IPS-20b (cell line): ENCODE measurements around the gene PHLPP1.

Experiments used
- H3K27ac ChIP-seq: one replicate; pipeline ENCODE4 v1.5.1; 2013; ENCODE audit warnings: low read length
- H3K27me3 ChIP-seq: 2 replicates; pipeline ENCODE4 v1.6.1; 2013; ENCODE audit warnings: mild to moderate bottlenecking, low read length, inconsistent platforms; ENCODE audit not compliant: insufficient read depth
- H3K36me3 ChIP-seq: 2 replicates; pipeline ENCODE4 v1.6.1; 2013; ENCODE audit warnings: low read depth, mild to moderate bottlenecking, inconsistent platforms, low read length, moderate library complexity; ENCODE audit not compliant: insufficient read depth
- H3K4me1 ChIP-seq: 2 replicates; pipeline ENCODE4 v1.6.1; 2013; ENCODE audit warnings: mild to moderate bottlenecking, control low read depth, inconsistent platforms, low read length, moderate library complexity; ENCODE audit not compliant: insufficient read depth
- H3K4me3 ChIP-seq: 2 replicates; pipeline ENCODE4 v1.5.1; 2013; ENCODE audit warnings: mild to moderate bottlenecking, low read length, inconsistent platforms
- H3K9ac ChIP-seq: 2 replicates; pipeline ENCODE4 v1.6.1; 2013; ENCODE audit warnings: low read depth, mild to moderate bottlenecking, inconsistent platforms, low read length, moderate library complexity
- H3K9me3 ChIP-seq: 2 replicates; pipeline ENCODE4 v1.6.1; 2013; ENCODE audit warnings: mild to moderate bottlenecking, low read depth, low read length, inconsistent platforms; ENCODE audit not compliant: insufficient read depth

PHLPP1 gene

GRCh38 chr18:62867534-62867933 is 152.2 kb downstream of the PHLPP1 start:
- Histone ChIP-seq H3K27me3 (no peaks in the 10 kb centered on the region), H3K9me3 (no peaks in the 10 kb centered on the region), H3K4me3 (no peak overlapping the region), H3K4me1 (no peaks in the 10 kb centered on the region), H3K9ac (no peak overlapping the region), H3K36me3 (peaks cover 5% of the 10 kb centered on the region; the same call in 1 of the 2 replicates), H3K27ac (no peak overlapping the region)

- H3K9ac ChIP-seq: no peak overlapping the region
These were observed 153.3 kb downstream of the PHLPP1 start for GRCh38 chr18:62868645-62869044.

GRCh38 chr18:62870643-62871042 is 155.3 kb downstream of the PHLPP1 start:
- H3K9ac ChIP-seq: no peak overlapping the region
- H3K4me1 ChIP-seq: peaks cover 4% of the 10 kb centered on the region; the same call in 1 of the 2 replicates
- no peaks in the 10 kb centered on the region for H3K27me3 ChIP-seq
- no peaks in the 10 kb centered on the region for H3K9me3 ChIP-seq
- no peak overlapping the region for H3K4me3 ChIP-seq
- no peaks in the 10 kb centered on the region for H3K36me3 ChIP-seq
- no peak overlapping the region for H3K27ac ChIP-seq

More at GRCh38 chr18:62868645-62869044, 153.3 kb downstream of the PHLPP1 start:
- H3K27ac ChIP-seq: no peak overlapping the region
- H3K4me3 ChIP-seq: no peak overlapping the region
- H3K4me1 ChIP-seq: no peaks in the 10 kb centered on the region
- no peaks in the 10 kb centered on the region for H3K36me3 ChIP-seq
- H3K9me3 ChIP-seq: no peaks in the 10 kb centered on the region
- H3K27me3 ChIP-seq: no peaks in the 10 kb centered on the region

- H3K9me3 ChIP-seq: no peaks in the 10 kb centered on the region
- no peak overlapping the region for H3K9ac ChIP-seq
- no peaks in the 10 kb centered on the region for H3K27me3 ChIP-seq
- H3K36me3 ChIP-seq: no peaks in the 10 kb centered on the region
- no peak overlapping the region for H3K4me3 ChIP-seq
- peaks cover 44% of the 10 kb centered on the region for H3K4me1 ChIP-seq
- H3K27ac ChIP-seq: no peak overlapping the region
These were observed 160.0 kb downstream of the PHLPP1 start for GRCh38 chr18:62875323-62875722.

GRCh38 chr18:62876111-62876510 is 160.8 kb downstream of the PHLPP1 start:
- Histone ChIP-seq H3K27ac (peak overlapping the region; percentile 75), H3K9ac (peak overlapping the region; percentile 58; the same call in 1 of the 2 replicates), H3K36me3 (no peaks in the 10 kb centered on the region), H3K9me3 (no peaks in the 10 kb centered on the region), H3K4me3 (peak overlapping the region; percentile 48; the same call in 1 of the 2 replicates), H3K27me3 (no peaks in the 10 kb centered on the region), H3K4me1 (peaks cover 45% of the 10 kb centered on the region)

GRCh38 chr18:62876828-62877227 is 161.5 kb downstream of the PHLPP1 start:
- H3K9me3 ChIP-seq: no peaks in the 10 kb centered on the region
- peaks cover 52% of the 10 kb centered on the region for H3K4me1 ChIP-seq
- H3K4me3 ChIP-seq: peak overlapping the region; percentile 48; the same call in 1 of the 2 replicates
- peak overlapping the region; percentile 75 for H3K27ac ChIP-seq
- no peaks in the 10 kb centered on the region for H3K36me3 ChIP-seq
- peak overlapping the region; percentile 58; the same call in 1 of the 2 replicates for H3K9ac ChIP-seq
- H3K27me3 ChIP-seq: no peaks in the 10 kb centered on the region

- peak overlapping the region; percentile 75 for H3K27ac ChIP-seq
- H3K9me3 ChIP-seq: no peaks in the 10 kb centered on the region
- no peaks in the 10 kb centered on the region for H3K27me3 ChIP-seq
- H3K4me3 ChIP-seq: peak overlapping the region; percentile 48; the same call in 1 of the 2 replicates
- no peaks in the 10 kb centered on the region for H3K36me3 ChIP-seq
- peak overlapping the region; percentile 58; the same call in 1 of the 2 replicates for H3K9ac ChIP-seq
- H3K4me1 ChIP-seq: peaks cover 54% of the 10 kb centered on the region
These were observed 162.3 kb downstream of the PHLPP1 start for GRCh38 chr18:62877411-62878221.

GRCh38 chr18:62878305-62878704 is 163.0 kb downstream of the PHLPP1 start:
- H3K4me1 ChIP-seq: peaks cover 57% of the 10 kb centered on the region
- peak overlapping the region; percentile 48; the same call in 1 of the 2 replicates for H3K4me3 ChIP-seq
- peak overlapping the region; percentile 17 for H3K27ac ChIP-seq

GRCh38 chr18:62880034-62880433 is 164.7 kb downstream of the PHLPP1 start:
- no peak overlapping the region for H3K9ac ChIP-seq
- no peaks in the 10 kb centered on the region for H3K36me3 ChIP-seq
- H3K9me3 ChIP-seq: no peaks in the 10 kb centered on the region
- H3K4me3 ChIP-seq: no peak overlapping the region
- peaks cover 69% of the 10 kb centered on the region for H3K4me1 ChIP-seq
- H3K27me3 ChIP-seq: no peaks in the 10 kb centered on the region
- H3K27ac ChIP-seq: peak overlapping the region; percentile 23

More at GRCh38 chr18:62878305-62878704, 163.0 kb downstream of the PHLPP1 start:
- no peaks in the 10 kb centered on the region for H3K9me3 ChIP-seq
- H3K9ac ChIP-seq: peak overlapping the region; percentile 58; the same call in 1 of the 2 replicates
- H3K27me3 ChIP-seq: no peaks in the 10 kb centered on the region
- no peaks in the 10 kb centered on the region for H3K36me3 ChIP-seq

GRCh38 chr18:62880673-62881364 is 165.5 kb downstream of the PHLPP1 start:
- Histone ChIP-seq H3K4me3 (no peak overlapping the region), H3K9me3 (no peaks in the 10 kb centered on the region), H3K9ac (no peak overlapping the region), H3K36me3 (no peaks in the 10 kb centered on the region), H3K27ac (no peak overlapping the region), H3K4me1 (peaks cover 66% of the 10 kb centered on the region), H3K27me3 (no peaks in the 10 kb centered on the region)

GRCh38 chr18:62881509-62882016 is 166.2 kb downstream of the PHLPP1 start:
- Histone ChIP-seq H3K4me1 (peaks cover 58% of the 10 kb centered on the region), H3K9ac (no peak overlapping the region), H3K27ac (no peak overlapping the region), H3K36me3 (no peaks in the 10 kb centered on the region), H3K9me3 (no peaks in the 10 kb centered on the region), H3K4me3 (no peak overlapping the region), H3K27me3 (no peaks in the 10 kb centered on the region)
